Measurements from ENCODE around the gene ERGIC3. TPM values are rescaled to one million over a fixed set of nuclear protein-coding genes. Genes with fewer than 3 reads are reported as not detected.
A peak's percentile ranks its signal among the peaks of the same experiment; 100 is the strongest.
"Not testable (repeated sequence)": the region's sequence is repeated elsewhere in the genome, so short reads cannot be mapped to it uniquely, and the experiment has no call there.

ERGIC3 gene
- total RNA-seq, 1 experiment from 2014 or later, result 530 TPM

DNA sequence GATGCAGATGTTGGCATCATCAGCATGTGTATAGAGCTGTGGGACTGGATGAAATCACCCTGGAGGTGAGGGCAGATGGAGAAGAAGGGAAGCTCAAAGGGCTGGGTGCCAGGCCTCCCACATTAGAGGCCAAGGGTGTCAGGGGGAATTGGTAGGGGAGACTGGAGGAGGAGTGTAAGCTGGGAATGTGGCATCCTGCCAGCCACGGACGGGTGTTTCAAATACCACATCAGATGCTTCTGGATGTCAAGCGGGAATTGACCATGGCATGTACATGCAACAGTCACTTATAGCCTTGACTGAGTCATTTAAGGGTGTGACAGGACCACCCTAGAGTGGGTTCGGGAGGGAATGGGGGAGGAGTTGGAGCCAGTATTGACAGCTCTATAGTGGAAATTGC is 9.6 kb downstream of the ERGIC3 start:
- no peak for DNase-seq
- no peaks in the 10 kb centered on the region for H3K9me3 ChIP-seq
- H3K4me3 ChIP-seq, result no peak overlapping the region
- H3K36me3 ChIP-seq, result peaks cover 70% of the 10 kb centered on the region
- no peaks in the 10 kb centered on the region for H3K27me3 ChIP-seq

DNA sequence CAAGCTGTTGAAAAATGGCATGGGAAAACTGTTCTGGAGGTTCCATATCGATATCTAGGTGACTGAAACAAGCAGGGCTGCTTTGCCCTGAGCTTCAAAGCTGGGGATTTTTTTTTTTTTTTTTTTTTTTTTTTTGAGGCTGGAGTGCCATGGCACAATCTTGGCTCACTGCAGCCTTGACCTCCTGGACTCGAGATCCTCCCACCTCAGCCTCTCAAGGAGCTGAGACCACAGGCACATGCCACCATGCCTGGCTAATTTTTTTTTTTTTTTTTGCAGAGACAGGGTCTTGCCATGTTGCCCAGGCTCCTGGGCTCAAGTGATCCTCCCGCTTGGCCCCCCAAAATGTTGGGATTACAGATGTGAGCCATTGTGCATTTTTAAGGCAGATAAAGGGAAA is 11.0 kb downstream of the ERGIC3 start:
- Histone ChIP-seq H3K9me3 (no peaks in the 10 kb centered on the region), H3K27me3 (no peaks in the 10 kb centered on the region), H3K36me3 (peaks cover 72% of the 10 kb centered on the region), H3K4me3 (no peak overlapping the region)
- no peak for DNase-seq

DNA sequence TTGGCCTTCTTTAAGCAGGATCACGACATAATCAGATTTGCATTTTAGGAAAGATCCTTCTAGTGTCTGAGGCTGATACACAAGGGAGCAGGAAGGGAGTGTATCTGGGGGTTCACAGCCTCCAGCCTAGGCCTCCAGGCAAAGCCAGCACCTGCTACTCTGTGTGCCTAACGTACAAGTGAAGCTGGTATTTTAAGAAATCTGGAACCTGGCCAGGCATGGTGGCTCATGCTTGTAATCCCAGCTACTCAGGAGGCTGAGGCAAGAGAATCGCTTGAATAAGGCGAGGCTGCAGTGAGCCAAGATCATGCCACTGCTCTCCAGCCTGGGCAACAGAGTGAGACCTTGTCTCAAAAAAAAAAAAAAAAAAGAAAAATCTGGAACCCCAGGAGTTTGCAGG is 13.6 kb downstream of the ERGIC3 start:
- H3K27me3 ChIP-seq, H3K4me3 ChIP-seq, DNase-seq, H3K9me3 ChIP-seq: not testable (repeated sequence)
- peaks cover 49% of the 10 kb centered on the region for H3K36me3 ChIP-seq

DNA sequence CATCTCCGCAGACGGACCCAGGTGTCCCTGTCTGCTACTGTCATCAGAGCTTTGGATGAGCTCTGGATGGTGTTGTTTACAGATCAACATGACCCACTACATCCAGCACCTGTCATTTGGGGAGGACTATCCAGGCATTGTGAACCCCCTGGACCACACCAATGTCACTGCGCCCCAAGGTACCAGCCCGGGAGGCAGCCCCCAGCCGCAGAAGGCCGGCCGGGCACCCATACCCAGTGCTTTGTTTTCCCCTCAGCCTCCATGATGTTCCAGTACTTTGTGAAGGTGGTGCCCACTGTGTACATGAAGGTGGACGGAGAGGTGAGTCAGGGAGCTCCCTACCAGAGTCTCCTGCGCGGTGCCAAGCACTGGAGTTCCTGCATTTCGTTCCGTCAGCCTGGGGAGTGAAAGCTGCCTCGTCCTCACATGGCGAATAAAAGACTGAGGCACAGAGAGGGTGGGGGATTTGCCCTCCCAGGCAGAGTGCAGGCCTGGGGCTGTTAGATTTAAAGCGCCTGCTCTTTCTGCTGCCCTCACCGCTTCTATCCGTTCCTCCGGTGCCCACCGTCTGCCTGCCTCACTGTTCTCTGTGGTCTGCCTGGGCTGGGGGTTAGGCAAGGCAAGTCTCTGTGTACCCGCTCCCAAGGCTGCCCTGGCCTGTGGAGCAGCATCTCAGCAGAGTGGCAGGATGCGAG is 14.2 kb downstream of the ERGIC3 start:
- no peak overlapping the region for H3K4me3 ChIP-seq
- DNase-seq, result no peak
- H3K36me3 ChIP-seq, result peaks cover 49% of the 10 kb centered on the region
- no peaks in the 10 kb centered on the region for H3K9me3 ChIP-seq
- no peaks in the 10 kb centered on the region for H3K27me3 ChIP-seq

DNA sequence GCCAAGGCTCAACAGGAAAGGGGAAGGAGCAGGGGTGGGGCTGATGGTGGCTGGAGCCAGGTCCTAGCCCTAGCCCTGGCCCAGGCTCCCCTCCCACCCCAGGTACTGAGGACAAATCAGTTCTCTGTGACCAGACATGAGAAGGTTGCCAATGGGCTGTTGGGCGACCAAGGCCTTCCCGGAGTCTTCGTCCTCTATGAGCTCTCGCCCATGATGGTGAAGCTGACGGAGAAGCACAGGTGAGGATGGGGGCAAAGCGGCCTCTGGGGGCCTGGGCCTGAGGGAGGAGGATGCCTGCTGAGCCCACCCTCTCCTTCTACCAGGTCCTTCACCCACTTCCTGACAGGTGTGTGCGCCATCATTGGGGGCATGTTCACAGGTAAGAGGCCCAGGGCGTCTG is 15.0 kb downstream of the ERGIC3 start:
- no peak overlapping the region for H3K4me3 ChIP-seq
- no peaks in the 10 kb centered on the region for H3K27me3 ChIP-seq
- H3K9me3 ChIP-seq, result no peaks in the 10 kb centered on the region
- no peak for DNase-seq
- H3K36me3 ChIP-seq, result peaks cover 42% of the 10 kb centered on the region

DNA sequence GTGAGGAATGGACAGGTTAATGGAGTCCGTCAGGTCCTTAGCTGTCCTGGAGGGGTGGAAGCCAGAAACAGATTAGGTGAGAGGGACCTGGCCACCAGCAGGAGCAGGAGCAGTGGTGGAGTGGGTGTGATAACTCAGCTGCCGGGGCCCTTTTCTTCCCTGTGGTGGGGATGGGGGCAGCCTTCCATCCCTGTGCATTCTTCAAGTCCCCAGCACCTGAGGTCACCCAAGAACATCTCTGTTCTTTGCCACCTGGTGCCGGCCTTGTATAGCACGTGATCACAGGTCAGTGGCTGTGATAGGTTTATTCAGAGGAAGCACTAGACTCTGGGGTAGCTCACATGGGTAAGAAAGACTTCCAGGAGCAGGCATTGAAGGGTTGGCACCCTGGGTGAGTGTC is 16.6 kb downstream of the ERGIC3 start:
- DNase-seq, result no peak
- H3K9me3 ChIP-seq, result no peaks in the 10 kb centered on the region
- peaks cover 34% of the 10 kb centered on the region for H3K36me3 ChIP-seq
- H3K27me3 ChIP-seq, result no peaks in the 10 kb centered on the region
- no peak overlapping the region for H3K4me3 ChIP-seq

DNA sequence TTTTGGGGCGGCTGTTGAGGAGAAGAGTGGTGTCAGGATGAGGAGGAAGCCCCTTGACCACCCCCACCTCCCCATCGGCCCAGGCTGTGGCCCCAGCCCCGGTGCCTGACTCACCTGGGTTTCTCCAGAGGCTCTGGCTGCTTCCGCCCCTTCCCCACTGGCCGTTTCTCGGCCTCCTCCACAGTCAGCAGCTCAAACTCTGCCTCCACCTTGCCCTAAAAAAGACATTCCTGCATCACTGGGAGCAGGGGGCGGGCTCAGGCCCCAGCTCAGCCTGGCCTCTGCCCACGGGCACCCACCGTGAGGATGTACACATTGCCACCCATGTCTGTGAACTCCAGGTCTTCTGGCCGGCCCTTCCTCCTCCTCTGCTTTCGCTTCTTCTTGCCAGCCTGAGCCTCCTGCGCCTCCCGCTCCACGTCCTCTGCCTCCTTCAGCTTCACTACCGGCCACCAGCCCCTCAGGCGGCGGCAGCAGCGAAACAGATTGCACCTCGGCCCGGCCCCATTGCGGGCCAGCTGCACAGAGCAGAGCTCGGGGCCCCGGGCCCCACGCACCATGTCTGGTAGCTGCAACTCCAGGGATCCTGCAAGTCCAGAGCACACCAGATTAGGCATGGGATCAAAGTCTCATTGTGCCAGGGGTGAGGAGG is 17.3 kb downstream of the ERGIC3 start:
- H3K27me3 ChIP-seq, result no peaks in the 10 kb centered on the region
- no peak for DNase-seq

DNA sequence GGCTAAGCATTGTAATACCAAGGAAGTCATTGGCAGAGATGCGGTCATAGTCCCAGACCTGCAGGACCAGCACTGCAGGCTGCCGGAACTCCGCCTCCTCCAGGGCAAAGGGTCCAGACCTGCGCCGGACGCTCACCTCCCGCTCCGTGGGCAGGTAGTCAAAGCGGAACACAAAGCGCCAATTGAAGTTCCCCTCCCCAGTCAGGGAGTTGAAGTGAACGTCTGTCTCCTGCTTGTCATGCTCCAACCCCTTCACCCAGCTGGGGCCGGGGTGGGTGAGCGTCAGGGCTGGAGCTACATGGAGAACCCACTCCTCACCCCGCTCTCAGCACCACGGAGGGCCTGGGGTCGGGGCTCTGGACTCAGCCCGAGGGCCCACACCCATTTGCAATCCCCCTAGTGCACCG is 18.2 kb downstream of the ERGIC3 start:
- H3K9me3 ChIP-seq, result no peaks in the 10 kb centered on the region
- H3K27me3 ChIP-seq, result no peaks in the 10 kb centered on the region
- H3K36me3 ChIP-seq, result peaks cover 27% of the 10 kb centered on the region
- DNase-seq, result no peak
- no peak overlapping the region for H3K4me3 ChIP-seq

More for the DNA sequence above, 17.3 kb downstream of the ERGIC3 start:
- Histone ChIP-seq H3K4me3 (no peak overlapping the region), H3K9me3 (no peaks in the 10 kb centered on the region), H3K36me3 (peaks cover 31% of the 10 kb centered on the region)

GRCh38 chr20:35560541-35560940 is 18.7 kb downstream of the ERGIC3 start:
- no peaks in the 10 kb centered on the region for H3K9me3 ChIP-seq
- no peak for DNase-seq
- no peaks in the 10 kb centered on the region for H3K27me3 ChIP-seq
- no peak overlapping the region for H3K4me3 ChIP-seq
- H3K36me3 ChIP-seq, result peaks cover 22% of the 10 kb centered on the region

GRCh38 chr20:35561268-35561667 is 19.4 kb downstream of the ERGIC3 start:
- no peaks in the 10 kb centered on the region for H3K9me3 ChIP-seq
- H3K36me3 ChIP-seq, result peaks cover 17% of the 10 kb centered on the region
- DNase-seq, result peak; percentile 54
- no peak overlapping the region for H3K4me3 ChIP-seq
- no peaks in the 10 kb centered on the region for H3K27me3 ChIP-seq

DNA sequence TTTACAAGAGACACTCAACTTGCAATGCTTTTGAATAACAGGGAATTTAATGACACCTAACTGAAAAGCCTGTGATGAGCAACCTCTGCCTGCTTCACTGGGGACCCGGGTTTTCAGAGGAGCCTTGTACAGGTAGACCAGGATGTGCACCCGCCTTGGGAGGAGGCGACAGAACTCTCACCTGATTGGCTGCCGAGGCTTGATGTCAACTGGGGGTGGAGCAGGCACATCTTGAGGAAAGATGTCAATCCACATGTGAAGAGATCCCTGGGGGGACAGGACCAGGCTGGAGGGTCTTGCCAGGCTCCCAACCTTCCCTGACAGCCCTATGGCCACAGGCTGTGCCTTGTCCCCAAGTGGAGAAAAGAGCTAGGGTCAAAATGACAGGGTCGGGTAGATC is 19.8 kb downstream of the ERGIC3 start:
- Histone ChIP-seq H3K27me3 (peaks cover under 1% of the 10 kb centered on the region; the same call in 1 of the 2 replicates), H3K9me3 (no peaks in the 10 kb centered on the region), H3K4me3 (no peak overlapping the region), H3K36me3 (peaks cover 13% of the 10 kb centered on the region)
- DNase-seq, result no peak

- peaks cover 3% of the 10 kb centered on the region; the same call in 1 of the 2 replicates for H3K27me3 ChIP-seq
- H3K9me3 ChIP-seq, result no peaks in the 10 kb centered on the region
- no peak overlapping the region for H3K4me3 ChIP-seq
- H3K36me3 ChIP-seq, result peaks cover 3% of the 10 kb centered on the region
- no peak for DNase-seq
These were observed 20.7 kb downstream of the ERGIC3 start for GRCh38 chr20:35562541-35563110.

DNA sequence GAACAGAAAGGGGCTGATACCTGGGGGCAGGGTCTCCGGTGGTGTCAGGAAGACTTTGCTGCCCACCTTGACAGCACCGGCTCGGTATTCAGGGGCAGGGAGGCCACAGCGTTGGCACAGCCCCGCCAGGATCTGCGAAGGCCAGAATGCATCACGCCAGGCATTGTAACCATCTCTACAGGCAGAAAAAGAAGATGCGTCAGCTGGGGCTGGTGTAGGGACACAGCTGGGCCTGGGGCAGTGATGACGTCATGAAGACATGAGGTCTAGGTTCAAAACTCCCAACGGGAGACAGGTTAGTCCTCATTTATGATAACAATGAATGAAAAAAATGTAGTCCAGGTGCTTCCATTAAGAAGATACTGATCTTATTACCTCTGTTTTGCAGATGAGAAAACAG is 22.0 kb downstream of the ERGIC3 start:
- Histone ChIP-seq H3K36me3 (no peaks in the 10 kb centered on the region), H3K4me3 (no peak overlapping the region), H3K27me3 (peaks cover 3% of the 10 kb centered on the region; the same call in 1 of the 2 replicates), H3K9me3 (no peaks in the 10 kb centered on the region)
- DNase-seq, result no peak

DNA sequence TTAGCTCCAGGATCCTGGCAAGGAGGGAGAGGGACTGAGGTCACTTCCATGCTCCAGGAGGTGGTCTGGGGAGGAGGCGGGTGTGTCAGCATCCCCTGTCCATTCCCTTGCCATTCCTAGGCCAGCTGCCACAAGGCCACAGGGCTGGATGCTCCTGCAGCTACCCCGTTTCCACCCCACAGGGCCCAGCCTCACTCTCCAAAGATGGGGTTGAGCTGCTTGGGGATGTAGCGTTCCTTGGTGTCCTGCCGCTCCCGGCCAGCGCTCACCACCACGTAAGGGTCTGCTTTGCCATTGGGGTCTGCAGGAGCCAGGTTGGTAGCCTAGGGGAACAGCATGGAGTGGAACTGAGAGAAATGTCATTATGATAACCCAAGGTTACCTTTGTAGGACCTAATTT is 23.0 kb downstream of the ERGIC3 start:
- H3K4me3 ChIP-seq, result no peak overlapping the region
- no peaks in the 10 kb centered on the region for H3K36me3 ChIP-seq
- DNase-seq, result no peak
- peaks cover 3% of the 10 kb centered on the region; the same call in 1 of the 2 replicates for H3K27me3 ChIP-seq
- H3K9me3 ChIP-seq, result no peaks in the 10 kb centered on the region

DNA sequence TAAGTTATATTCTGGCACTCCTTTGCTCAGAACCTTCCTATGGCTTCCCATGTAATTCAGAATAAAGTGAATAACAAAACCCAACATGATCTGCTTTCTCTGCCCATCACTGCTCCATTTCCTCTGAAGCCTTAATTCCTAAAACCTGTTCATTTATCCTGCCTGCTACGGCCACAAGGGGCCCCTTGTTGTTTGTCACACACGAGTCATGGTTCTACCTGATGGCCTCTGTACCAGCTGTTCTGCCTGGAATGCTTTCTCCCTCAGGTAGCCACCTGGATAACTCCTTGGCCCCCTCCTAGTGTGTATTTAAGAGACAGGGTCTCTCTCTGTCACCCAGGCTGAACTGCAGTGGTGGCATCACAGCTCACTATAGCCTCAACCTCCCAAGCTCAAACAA is 26.8 kb downstream of the ERGIC3 start:
- Histone ChIP-seq H3K36me3 (no peaks in the 10 kb centered on the region), H3K27me3 (peaks cover 3% of the 10 kb centered on the region; the same call in 1 of the 2 replicates), H3K9me3 (peaks cover 5% of the 10 kb centered on the region), H3K4me3 (no peak overlapping the region)
- DNase-seq, result no peak

- H3K4me3 ChIP-seq, result no peak overlapping the region
- H3K27me3 ChIP-seq, result peaks cover 7% of the 10 kb centered on the region; the same call in 1 of the 2 replicates
- DNase-seq, result no peak
- peaks cover 5% of the 10 kb centered on the region for H3K9me3 ChIP-seq
- no peaks in the 10 kb centered on the region for H3K36me3 ChIP-seq
These were observed 29.7 kb downstream of the ERGIC3 start for GRCh38 chr20:35571555-35571954.

GRCh38 chr20:35572838-35573237 is 31.0 kb downstream of the ERGIC3 start:
- Histone ChIP-seq H3K36me3 (no peaks in the 10 kb centered on the region), H3K4me3 (no peak overlapping the region), H3K9me3 (peaks cover 5% of the 10 kb centered on the region), H3K27me3 (0 out of 2 replicates have a peak, but pooled peaks cover 4% of the 10 kb centered on the region)
- no peak for DNase-seq

DNA sequence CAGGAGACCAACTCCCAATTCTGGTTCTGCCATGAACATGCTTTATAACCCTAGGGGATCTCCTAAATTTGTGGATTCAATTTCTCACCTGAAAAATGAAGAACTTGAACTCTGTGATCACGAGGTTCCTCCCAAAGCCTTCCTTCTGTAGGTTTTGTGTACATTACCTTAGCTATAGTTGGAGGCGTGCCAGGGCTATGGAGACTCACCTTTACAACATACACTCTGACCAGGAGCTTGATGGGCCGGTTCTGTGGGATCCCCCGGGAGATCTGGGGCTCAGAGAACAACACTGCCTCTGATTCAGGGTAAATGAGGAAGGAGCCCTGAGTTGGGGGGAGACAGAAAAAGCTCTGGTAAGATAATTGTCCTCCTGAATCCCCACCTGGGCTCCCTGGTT is 34.1 kb downstream of the ERGIC3 start:
- H3K9me3 ChIP-seq, result peaks cover 5% of the 10 kb centered on the region
- 0 out of 2 replicates have a peak, but pooled peaks cover 4% of the 10 kb centered on the region for H3K27me3 ChIP-seq
- no peak overlapping the region for H3K4me3 ChIP-seq
- no peaks in the 10 kb centered on the region for H3K36me3 ChIP-seq
- no peak for DNase-seq
